WTC11 (cell line): ENCODE data around the gene RANBP9. TPM values are rescaled to one million over a fixed set of nuclear protein-coding genes. Genes with fewer than 3 reads are reported as not detected.

ENCODE experiments used
- ATAC-seq: fragments of 200-7000 bp; cut with Tn5 transposase; 2 replicates; pipeline ENCODE4 v1.10.0; 2021; ENCODE audit warnings: mild to moderate bottlenecking, moderate library complexity
- CTCF ChIA-PET: fragments of 300-600 bp; sonication (Branson Sonifier 250); formaldehyde crosslinking; loops from one replicate; lab custom pipeline; 2021; ENCODE audit warnings: antibody characterized with exemption; lab: Charles Lee
- POLR2A ChIA-PET: fragments of 350-600 bp; sonication (Branson Sonifier 250); formaldehyde crosslinking; loops from one replicate; lab custom pipeline; 2021; ENCODE audit warnings: antibody characterized with exemption; lab: Charles Lee
- DNase-seq: peaks from one replicate; pipeline ENCODE4 v3.0.0; 2021; ENCODE audit warnings: low spot score
- H3K27ac Mint-ChIP-seq: 2 replicates; pipeline ENCODE4 v1.8.0; 2021; ENCODE audit warnings: mixed read lengths
- H3K27me3 Mint-ChIP-seq: 2 replicates; pipeline ENCODE4 v1.8.0; 2021; ENCODE audit warnings: low read depth, mild to moderate bottlenecking, moderate library complexity, mixed read lengths
- H3K36me3 Mint-ChIP-seq: 2 replicates; pipeline ENCODE4 v1.8.0; 2021; ENCODE audit warnings: mixed read lengths
- H3K4me1 Mint-ChIP-seq: 2 replicates; pipeline ENCODE4 v1.8.0; 2022; ENCODE audit warnings: mixed read lengths
- H3K4me3 Mint-ChIP-seq: 2 replicates; pipeline ENCODE4 v1.8.0; 2021; ENCODE audit warnings: mild to moderate bottlenecking, moderate library complexity, mixed read lengths
- H3K9me3 Mint-ChIP-seq: 2 replicates; pipeline ENCODE4 v1.8.0; 2021; ENCODE audit warnings: mixed read lengths
- ETV6 ChIP-seq: sonication (generic); formaldehyde crosslinking; IDR thresholded peaks from 2 replicates; pipeline ENCODE4 v1.8.1; 2022; ENCODE audit warnings: mild to moderate bottlenecking, missing genetic modification reagents
- FOXK1 ChIP-seq: sonication (generic); formaldehyde crosslinking; IDR thresholded peaks from 2 replicates; pipeline ENCODE4 v1.8.0; 2022; ENCODE audit warnings: mild to moderate bottlenecking, moderate library complexity, missing genetic modification reagents
- IRF2 ChIP-seq: sonication (generic); formaldehyde crosslinking; IDR thresholded peaks from 2 replicates; pipeline ENCODE4 v1.8.0; 2022; ENCODE audit warnings: low read depth, missing genetic modification reagents, borderline replicate concordance
- JAZF1 ChIP-seq: fragments of 250-450 bp; sonication (Bioruptor Pico); IDR thresholded peaks from 2 replicates; pipeline ENCODE4 v1.9.0; 2021; ENCODE audit warnings: moderate library complexity, mild to moderate bottlenecking, inconsistent platforms
- KAT7 ChIP-seq: sonication (generic); formaldehyde crosslinking; IDR thresholded peaks from 2 replicates; pipeline ENCODE4 v1.8.1; 2023; ENCODE audit warnings: missing genetic modification reagents, mild to moderate bottlenecking, borderline replicate concordance
- NFE2L1 ChIP-seq: sonication (generic); formaldehyde crosslinking; IDR thresholded peaks from 2 replicates; pipeline ENCODE4 v1.8.1; 2023; ENCODE audit warnings: missing genetic modification reagents
- RELA ChIP-seq: sonication (generic); formaldehyde crosslinking; IDR thresholded peaks from 2 replicates; pipeline ENCODE4 v1.8.1; 2022; ENCODE audit warnings: missing genetic modification reagents, mild to moderate bottlenecking, borderline replicate concordance
- TEAD1 ChIP-seq: sonication (generic); formaldehyde crosslinking; IDR thresholded peaks from 2 replicates; pipeline ENCODE4 v1.8.0; 2022; ENCODE audit warnings: mild to moderate bottlenecking, missing genetic modification reagents
- ZNF396 ChIP-seq: fragments of 250-450 bp; sonication (Bioruptor Pico); IDR thresholded peaks from 2 replicates; pipeline ENCODE4 v1.8.0; 2021; ENCODE audit warnings: mild to moderate bottlenecking, moderate library complexity, borderline replicate concordance
- total RNA-seq: library from RNA; stranded (reverse); gene quantifications from 3 replicates; pipeline ENCODE4 v1.2.3, GENCODE V29; 2021
- TF ChIP-seq, protein P1 (sequence below): sonication (generic); formaldehyde crosslinking; IDR thresholded peaks from 2 replicates; pipeline ENCODE4 v1.8.1; 2023; ENCODE audit warnings: mild to moderate bottlenecking, missing genetic modification reagents, moderate library complexity
- TF ChIP-seq, protein P2 (sequence below): sonication (generic); formaldehyde crosslinking; IDR thresholded peaks from 2 replicates; pipeline ENCODE4 v1.8.1; 2022; ENCODE audit warnings: low read depth, missing genetic modification reagents, borderline replicate concordance
- TF ChIP-seq, protein P3 (sequence below): sonication (generic); formaldehyde crosslinking; IDR thresholded peaks from 2 replicates; pipeline ENCODE4 v1.8.1; 2022; ENCODE audit warnings: missing genetic modification reagents, borderline replicate concordance
- TF ChIP-seq, protein P4 (sequence below): fragments of 250-450 bp; sonication (Bioruptor Pico); IDR thresholded peaks from 2 replicates; pipeline ENCODE4 v1.9.0; 2021; ENCODE audit warnings: moderate library complexity, mild to moderate bottlenecking, inconsistent platforms, borderline replicate concordance
- TF ChIP-seq, protein P5 (sequence below): fragments of 250-450 bp; sonication (Bioruptor Pico); IDR thresholded peaks from 2 replicates; pipeline ENCODE4 v1.9.0; 2021; ENCODE audit warnings: mild to moderate bottlenecking
- TF ChIP-seq, protein P6 (sequence below): fragments of 250-450 bp; sonication (Bioruptor Pico); IDR thresholded peaks from 2 replicates; pipeline ENCODE4 v2.1.2; 2022; ENCODE audit warnings: mild to moderate bottlenecking, moderate library complexity
- TF ChIP-seq, protein P7 (sequence below): sonication (generic); formaldehyde crosslinking; IDR thresholded peaks from 2 replicates; pipeline ENCODE4 v1.8.0; 2023; ENCODE audit warnings: mild to moderate bottlenecking, missing genetic modification reagents
- TF ChIP-seq, protein P8 (sequence below): fragments of 250-450 bp; sonication (Bioruptor Pico); conservative IDR thresholded peaks from 2 replicates; pipeline ENCODE4 v1.9.0; 2021; ENCODE audit warnings: mild to moderate bottlenecking
- TF ChIP-seq, protein P9 (sequence below): fragments of 250-450 bp; sonication (Bioruptor Pico); IDR thresholded peaks from 2 replicates; pipeline ENCODE4 v1.8.0; 2021; ENCODE audit warnings: mild to moderate bottlenecking

Gene RANBP9
- total RNA-seq, 1 experiment from 2014 or later: 33.4 TPM

DNA sequence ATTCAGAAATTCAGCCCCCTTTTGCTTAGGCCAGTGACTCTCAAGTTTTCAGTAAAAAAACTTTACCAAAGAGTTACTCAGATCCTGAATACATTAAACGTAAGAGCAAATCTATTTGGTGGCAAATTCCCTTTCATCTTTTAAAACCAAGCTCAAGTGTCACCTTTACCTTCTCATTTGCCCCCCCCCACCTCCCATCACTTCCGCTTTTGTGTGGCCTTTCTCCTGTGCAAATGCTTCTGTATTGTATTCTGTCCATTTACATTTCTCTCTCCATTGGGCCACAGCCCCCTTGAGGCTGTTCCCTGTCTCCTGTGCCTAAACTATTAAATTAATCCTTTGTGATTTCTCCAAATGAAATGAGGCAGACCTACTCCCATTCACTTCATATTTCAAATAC is 94.6 kb downstream of the RANBP9 start:
- DNase-seq (no peak), ATAC-seq (no peak)
- Mint-ChIP-seq H3K27ac (peak overlapping the region; percentile 18), H3K36me3 (peaks cover 52% of the 10 kb centered on the region), H3K4me3 (peak overlapping the region; percentile 96), H3K4me1 (peaks cover 25% of the 10 kb centered on the region), H3K27me3 (no peaks in the 10 kb centered on the region)
- POLR2A ChIA-PET: interaction anchor here (0.6 kb wide), 1 partner anchor 42 kb away, joined by 3 read pairs; the partner anchor contains the start of gene SIRT5
- no peak for TF ChIP-seq KAT7 (CRISPR knock-in tag)
- TF ChIP-seq, protein P1, sequence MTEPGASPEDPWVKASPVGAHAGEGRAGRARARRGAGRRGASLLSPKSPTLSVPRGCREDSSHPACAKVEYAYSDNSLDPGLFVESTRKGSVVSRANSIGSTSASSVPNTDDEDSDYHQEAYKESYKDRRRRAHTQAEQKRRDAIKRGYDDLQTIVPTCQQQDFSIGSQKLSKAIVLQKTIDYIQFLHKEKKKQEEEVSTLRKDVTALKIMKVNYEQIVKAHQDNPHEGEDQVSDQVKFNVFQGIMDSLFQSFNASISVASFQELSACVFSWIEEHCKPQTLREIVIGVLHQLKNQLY (CRISPR knock-in tag): no peak
- no peak for TF ChIP-seq RELA (CRISPR knock-in tag)
- TF ChIP-seq ETV6 (CRISPR knock-in tag): no peak
- TF ChIP-seq, protein P2, sequence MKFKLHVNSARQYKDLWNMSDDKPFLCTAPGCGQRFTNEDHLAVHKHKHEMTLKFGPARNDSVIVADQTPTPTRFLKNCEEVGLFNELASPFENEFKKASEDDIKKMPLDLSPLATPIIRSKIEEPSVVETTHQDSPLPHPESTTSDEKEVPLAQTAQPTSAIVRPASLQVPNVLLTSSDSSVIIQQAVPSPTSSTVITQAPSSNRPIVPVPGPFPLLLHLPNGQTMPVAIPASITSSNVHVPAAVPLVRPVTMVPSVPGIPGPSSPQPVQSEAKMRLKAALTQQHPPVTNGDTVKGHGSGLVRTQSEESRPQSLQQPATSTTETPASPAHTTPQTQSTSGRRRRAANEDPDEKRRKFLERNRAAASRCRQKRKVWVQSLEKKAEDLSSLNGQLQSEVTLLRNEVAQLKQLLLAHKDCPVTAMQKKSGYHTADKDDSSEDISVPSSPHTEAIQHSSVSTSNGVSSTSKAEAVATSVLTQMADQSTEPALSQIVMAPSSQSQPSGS (CRISPR knock-in tag): no peak
- TF ChIP-seq, protein P3, sequence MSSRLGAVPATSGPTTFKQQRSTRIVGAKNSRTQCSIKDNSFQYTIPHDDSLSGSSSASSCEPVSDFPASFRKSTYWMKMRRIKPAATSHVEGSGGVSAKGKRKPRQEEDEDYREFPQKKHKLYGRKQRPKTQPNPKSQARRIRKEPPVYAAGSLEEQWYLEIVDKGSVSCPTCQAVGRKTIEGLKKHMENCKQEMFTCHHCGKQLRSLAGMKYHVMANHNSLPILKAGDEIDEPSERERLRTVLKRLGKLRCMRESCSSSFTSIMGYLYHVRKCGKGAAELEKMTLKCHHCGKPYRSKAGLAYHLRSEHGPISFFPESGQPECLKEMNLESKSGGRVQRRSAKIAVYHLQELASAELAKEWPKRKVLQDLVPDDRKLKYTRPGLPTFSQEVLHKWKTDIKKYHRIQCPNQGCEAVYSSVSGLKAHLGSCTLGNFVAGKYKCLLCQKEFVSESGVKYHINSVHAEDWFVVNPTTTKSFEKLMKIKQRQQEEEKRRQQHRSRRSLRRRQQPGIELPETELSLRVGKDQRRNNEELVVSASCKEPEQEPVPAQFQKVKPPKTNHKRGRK (CRISPR knock-in tag): no peak
- TF ChIP-seq IRF2 (CRISPR knock-in tag): no peak
- TF ChIP-seq JAZF1 (CRISPR knock-in tag): no peak
- TF ChIP-seq FOXK1 (CRISPR knock-in tag): no peak
- TF ChIP-seq, protein P4, sequence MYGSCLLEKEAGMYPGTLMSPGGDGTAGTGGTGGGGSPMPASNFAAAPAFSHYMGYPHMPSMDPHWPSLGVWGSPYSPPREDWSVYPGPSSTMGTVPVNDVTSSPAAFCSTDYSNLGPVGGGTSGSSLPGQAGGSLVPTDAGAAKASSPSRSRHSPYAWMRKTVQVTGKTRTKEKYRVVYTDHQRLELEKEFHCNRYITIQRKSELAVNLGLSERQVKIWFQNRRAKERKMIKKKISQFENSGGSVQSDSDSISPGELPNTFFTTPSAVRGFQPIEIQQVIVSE (CRISPR knock-in tag): no peak
- TF ChIP-seq NFE2L1: no peak
- TF ChIP-seq, protein P5, sequence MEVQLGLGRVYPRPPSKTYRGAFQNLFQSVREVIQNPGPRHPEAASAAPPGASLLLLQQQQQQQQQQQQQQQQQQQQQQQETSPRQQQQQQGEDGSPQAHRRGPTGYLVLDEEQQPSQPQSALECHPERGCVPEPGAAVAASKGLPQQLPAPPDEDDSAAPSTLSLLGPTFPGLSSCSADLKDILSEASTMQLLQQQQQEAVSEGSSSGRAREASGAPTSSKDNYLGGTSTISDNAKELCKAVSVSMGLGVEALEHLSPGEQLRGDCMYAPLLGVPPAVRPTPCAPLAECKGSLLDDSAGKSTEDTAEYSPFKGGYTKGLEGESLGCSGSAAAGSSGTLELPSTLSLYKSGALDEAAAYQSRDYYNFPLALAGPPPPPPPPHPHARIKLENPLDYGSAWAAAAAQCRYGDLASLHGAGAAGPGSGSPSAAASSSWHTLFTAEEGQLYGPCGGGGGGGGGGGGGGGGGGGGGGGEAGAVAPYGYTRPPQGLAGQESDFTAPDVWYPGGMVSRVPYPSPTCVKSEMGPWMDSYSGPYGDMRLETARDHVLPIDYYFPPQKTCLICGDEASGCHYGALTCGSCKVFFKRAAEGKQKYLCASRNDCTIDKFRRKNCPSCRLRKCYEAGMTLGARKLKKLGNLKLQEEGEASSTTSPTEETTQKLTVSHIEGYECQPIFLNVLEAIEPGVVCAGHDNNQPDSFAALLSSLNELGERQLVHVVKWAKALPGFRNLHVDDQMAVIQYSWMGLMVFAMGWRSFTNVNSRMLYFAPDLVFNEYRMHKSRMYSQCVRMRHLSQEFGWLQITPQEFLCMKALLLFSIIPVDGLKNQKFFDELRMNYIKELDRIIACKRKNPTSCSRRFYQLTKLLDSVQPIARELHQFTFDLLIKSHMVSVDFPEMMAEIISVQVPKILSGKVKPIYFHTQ (CRISPR knock-in tag): no peak
- TF ChIP-seq, protein P6, sequence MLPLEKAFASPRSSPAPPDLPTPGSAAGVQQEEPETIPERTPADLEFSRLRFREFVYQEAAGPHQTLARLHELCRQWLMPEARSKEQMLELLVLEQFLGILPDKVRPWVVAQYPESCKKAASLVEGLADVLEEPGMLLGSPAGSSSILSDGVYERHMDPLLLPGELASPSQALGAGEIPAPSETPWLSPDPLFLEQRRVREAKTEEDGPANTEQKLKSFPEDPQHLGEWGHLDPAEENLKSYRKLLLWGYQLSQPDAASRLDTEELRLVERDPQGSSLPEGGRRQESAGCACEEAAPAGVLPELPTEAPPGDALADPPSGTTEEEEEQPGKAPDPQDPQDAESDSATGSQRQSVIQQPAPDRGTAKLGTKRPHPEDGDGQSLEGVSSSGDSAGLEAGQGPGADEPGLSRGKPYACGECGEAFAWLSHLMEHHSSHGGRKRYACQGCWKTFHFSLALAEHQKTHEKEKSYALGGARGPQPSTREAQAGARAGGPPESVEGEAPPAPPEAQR (CRISPR knock-in tag): no peak
- TF ChIP-seq ZNF396: no peak
- TF ChIP-seq TEAD1 (CRISPR knock-in tag): no peak
- TF ChIP-seq, protein P7, sequence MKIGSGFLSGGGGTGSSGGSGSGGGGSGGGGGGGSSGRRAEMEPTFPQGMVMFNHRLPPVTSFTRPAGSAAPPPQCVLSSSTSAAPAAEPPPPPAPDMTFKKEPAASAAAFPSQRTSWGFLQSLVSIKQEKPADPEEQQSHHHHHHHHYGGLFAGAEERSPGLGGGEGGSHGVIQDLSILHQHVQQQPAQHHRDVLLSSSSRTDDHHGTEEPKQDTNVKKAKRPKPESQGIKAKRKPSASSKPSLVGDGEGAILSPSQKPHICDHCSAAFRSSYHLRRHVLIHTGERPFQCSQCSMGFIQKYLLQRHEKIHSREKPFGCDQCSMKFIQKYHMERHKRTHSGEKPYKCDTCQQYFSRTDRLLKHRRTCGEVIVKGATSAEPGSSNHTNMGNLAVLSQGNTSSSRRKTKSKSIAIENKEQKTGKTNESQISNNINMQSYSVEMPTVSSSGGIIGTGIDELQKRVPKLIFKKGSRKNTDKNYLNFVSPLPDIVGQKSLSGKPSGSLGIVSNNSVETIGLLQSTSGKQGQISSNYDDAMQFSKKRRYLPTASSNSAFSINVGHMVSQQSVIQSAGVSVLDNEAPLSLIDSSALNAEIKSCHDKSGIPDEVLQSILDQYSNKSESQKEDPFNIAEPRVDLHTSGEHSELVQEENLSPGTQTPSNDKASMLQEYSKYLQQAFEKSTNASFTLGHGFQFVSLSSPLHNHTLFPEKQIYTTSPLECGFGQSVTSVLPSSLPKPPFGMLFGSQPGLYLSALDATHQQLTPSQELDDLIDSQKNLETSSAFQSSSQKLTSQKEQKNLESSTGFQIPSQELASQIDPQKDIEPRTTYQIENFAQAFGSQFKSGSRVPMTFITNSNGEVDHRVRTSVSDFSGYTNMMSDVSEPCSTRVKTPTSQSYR (CRISPR knock-in tag): no peak
- TF ChIP-seq, protein P8, sequence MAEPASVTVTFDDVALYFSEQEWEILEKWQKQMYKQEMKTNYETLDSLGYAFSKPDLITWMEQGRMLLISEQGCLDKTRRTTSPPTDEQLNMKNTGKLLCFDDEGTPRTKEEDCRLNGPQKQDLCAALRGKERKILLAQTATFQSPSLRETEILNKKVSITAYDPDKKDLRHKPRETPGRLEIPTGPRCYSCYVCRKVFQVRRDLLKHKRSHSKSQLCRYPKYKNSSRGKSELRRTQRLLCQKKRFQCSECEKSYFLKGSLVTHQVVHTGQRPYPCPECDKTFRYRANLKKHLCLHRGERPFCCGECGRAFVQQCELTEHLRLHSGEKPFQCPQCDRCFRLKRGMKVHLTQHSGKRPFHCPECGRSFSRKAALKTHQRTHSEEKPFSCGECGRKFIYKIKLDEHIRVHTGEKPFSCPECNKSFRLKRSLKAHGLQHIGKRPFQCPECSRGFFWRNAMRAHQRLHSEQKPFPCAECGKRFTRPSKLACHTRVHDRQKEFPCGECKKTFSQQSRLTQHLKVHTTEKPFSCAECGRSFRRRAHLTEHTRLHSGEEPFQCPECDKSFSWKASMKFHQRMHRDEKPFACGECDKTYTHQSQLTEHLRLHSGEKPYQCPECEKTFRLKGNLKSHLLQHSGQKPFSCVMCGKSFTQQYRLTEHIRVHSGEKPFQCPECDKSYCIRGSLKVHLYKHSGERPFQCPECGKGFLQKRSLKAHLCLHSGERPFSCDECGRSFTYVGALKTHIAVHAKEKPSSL (CRISPR knock-in tag): no peak
- TF ChIP-seq, protein P9, sequence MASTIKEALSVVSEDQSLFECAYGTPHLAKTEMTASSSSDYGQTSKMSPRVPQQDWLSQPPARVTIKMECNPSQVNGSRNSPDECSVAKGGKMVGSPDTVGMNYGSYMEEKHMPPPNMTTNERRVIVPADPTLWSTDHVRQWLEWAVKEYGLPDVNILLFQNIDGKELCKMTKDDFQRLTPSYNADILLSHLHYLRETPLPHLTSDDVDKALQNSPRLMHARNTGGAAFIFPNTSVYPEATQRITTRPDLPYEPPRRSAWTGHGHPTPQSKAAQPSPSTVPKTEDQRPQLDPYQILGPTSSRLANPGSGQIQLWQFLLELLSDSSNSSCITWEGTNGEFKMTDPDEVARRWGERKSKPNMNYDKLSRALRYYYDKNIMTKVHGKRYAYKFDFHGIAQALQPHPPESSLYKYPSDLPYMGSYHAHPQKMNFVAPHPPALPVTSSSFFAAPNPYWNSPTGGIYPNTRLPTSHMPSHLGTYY (CRISPR knock-in tag): no peak
- TF ChIP-seq, all 79 proteins: peak for 0
- H3K9me3 Mint-ChIP-seq: no peaks in the 10 kb centered on the region
- CTCF ChIA-PET: interaction anchor here (0.6 to 4.0 kb wide), 3 partner anchors 8 to 131 kb away, joined by 3 to 70 read pairs (median 41); partner anchors contain the start of gene SIRT5
